OCI-M2 (cell line): ENCODE measurements around the gene IGFBP2.

Experiments used
- DNase-seq: peaks from one replicate; lab custom pipeline; 2025; ENCODE audit not compliant: unreplicated experiment; lab: John Stamatoyannopoulos, UW

The IGFBP2 gene

GRCh38 chr2:216615298-216616082, 17.7 kb upstream of the IGFBP2 start:
- DNase-seq: no peak

- DNase-seq: no peak
Observed at GRCh38 chr2:216616083-216616678, 17.0 kb upstream of the IGFBP2 start.

- DNase-seq: no peak
Observed at GRCh38 chr2:216617159-216617815, 15.9 kb upstream of the IGFBP2 start.

GRCh38 chr2:216618785-216619184, 14.4 kb upstream of the IGFBP2 start:
- DNase-seq: no peak

- peak; percentile 60 for DNase-seq
Observed at GRCh38 chr2:216619411-216620393, 13.5 kb upstream of the IGFBP2 start.

- no peak for DNase-seq
Observed at GRCh38 chr2:216620786-216621185, 12.4 kb upstream of the IGFBP2 start.

- no peak for DNase-seq
Observed at GRCh38 chr2:216621292-216621691, 11.9 kb upstream of the IGFBP2 start.

GRCh38 chr2:216622526-216622925, 10.7 kb upstream of the IGFBP2 start:
- DNase-seq: no peak

- no peak for DNase-seq
Observed at GRCh38 chr2:216624251-216624650, 9.0 kb upstream of the IGFBP2 start.

- DNase-seq: no peak
Observed at GRCh38 chr2:216626168-216626874, 6.9 kb upstream of the IGFBP2 start.

GRCh38 chr2:216626875-216627245, 6.4 kb upstream of the IGFBP2 start:
- DNase-seq: no peak

- DNase-seq: no peak
Observed at GRCh38 chr2:216629784-216630183, 3.4 kb upstream of the IGFBP2 start.

- DNase-seq: no peak
Observed at GRCh38 chr2:216632346-216632951, 771 bp upstream of the IGFBP2 start.

GRCh38 chr2:216633616-216634369, 573 bp downstream of the IGFBP2 start:
- DNase-seq: no peak

- no peak for DNase-seq
Observed at GRCh38 chr2:216634370-216635148, 1.3 kb downstream of the IGFBP2 start.

- DNase-seq: no peak
Observed at GRCh38 chr2:216635171-216635570, 2.0 kb downstream of the IGFBP2 start.

- DNase-seq: no peak
Observed at GRCh38 chr2:216635701-216636550, 2.7 kb downstream of the IGFBP2 start.
